Esophagus squamous epithelium (tissue), 4 donors: ENCODE measurements around the gene EFS.

Experiments used
- CTCF ChIP-seq, 6 experiments: fragments of 450-650 bp in 4 of 6; fragments of 200-600 bp in 2 of 6; sonication (generic) in 2 of 6; IDR thresholded peaks; one replicate each; pipeline ENCODE4 v1.5.1; 2016 to 2019; ENCODE audit warnings: antibody characterized with exemption in 6 of 6, mild to moderate bottlenecking in 4 of 6, moderate library complexity in 4 of 6
- POLR2A ChIP-seq, 4 donors: fragments of 450-650 bp; IDR thresholded peaks; one replicate each; pipeline ENCODE4 v1.6.1; 2017; ENCODE audit warnings: antibody characterized with exemption in 4 of 4, mild to moderate bottlenecking in 4 of 4, moderate library complexity in 3 of 4

- TF ChIP-seq CTCF (IDR thresholded peaks at IDR 0.05) = no peak
- no peak for TF ChIP-seq POLR2A (IDR thresholded peaks at IDR 0.05)
These were observed 10.7 kb upstream of the EFS start for GRCh38 chr14:23375527-23376251.
